Stimulated activated CD8-positive, alpha-beta memory T cell treated with anti-CD3 and anti-CD28 coated beads, Interleukin-15, amount 100 ng/mL, for 1 hour (primary cell): ENCODE measurements around the gene PYROXD2.
"Not testable (repeated sequence)": the region's sequence is repeated elsewhere in the genome, so short reads cannot be mapped to it uniquely, and the experiment has no call there.

Experiments used
- DNase-seq: peaks from one replicate; pipeline ENCODE4 v3.0.0-alpha.2; 2020; ENCODE audit warnings: low read depth

PYROXD2 gene

DNA sequence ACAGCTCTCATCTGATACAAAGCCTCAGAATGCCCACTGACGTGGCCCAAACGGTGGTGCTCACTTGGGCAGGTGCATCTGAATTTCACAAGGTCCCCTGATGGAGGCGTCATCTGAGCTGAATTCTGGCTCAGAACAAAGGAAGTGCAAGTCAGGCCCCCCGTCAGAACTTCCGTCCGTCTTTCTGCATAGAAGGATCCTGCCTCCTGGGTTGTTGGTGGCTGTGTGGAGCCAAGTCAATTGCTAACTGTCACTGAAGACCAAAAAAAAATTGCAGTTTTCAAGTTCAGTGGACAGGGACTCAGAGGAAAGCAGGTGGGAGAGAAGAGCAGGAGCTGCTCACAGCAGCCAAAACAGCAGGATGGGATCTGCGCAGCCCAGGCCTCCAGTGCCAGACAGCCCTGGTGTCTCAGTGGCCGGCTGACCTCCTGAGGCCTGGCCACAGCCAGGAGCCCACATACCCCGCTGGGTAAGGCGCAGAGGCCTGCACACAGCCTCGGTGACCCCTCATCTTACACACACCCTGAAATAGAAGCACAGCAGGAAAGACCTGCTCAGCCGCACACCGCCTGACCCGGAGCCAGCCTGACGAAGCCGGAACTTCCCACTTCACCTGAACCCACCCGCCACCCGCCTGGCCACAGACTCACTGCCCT lies 49.4 kb downstream of the PYROXD2 start:
- no peak for DNase-seq

DNA sequence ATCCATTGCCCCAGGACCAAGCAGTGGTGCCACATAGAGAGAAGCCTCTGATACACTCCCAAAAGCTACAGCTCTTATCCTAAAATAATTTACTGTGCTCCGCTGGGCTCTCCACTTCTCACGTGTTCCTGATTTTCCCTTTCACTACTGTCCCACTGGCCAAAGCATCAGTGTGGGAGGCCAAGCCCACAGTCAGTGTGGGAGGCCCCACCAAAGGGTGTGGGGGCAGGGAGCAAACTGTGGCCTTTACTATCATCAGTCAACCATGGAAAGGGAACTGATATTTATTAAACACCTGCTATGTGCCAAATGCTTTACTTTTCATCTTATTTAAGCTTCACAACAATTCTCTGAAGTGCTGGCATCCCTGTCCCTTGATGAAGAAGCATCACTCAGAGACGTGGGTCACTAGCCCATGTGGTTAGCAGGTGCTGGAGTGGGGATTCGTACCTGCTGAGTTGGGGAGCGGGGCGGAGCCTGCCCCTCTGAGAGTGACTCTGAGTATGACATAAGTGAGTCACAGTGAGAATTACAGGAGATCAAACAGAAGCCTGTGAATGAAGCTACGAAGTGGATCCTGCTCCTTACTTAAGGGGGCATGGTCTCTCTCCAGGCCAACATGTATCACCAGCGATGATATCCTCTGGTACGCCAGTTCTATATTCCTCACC lies 50.4 kb downstream of the PYROXD2 start:
- no peak for DNase-seq

DNA sequence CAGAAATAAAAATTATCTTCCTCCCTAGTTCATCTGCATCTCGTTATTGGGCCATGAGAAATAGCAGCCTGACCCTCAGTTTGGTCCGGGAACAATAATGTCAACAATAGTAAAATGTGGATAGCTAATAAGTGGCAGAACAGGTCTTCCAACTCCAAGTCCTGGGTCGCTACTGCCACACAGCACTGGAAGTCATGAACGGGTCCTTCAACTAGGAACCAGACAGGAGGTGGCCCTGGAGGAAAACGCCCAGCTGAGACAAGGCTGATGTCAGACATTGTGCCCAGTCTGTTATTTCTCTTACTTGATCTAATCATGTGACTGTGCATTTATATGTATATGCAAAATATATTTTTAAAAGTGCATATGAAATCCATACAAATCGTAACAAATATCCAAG lies 51.8 kb downstream of the PYROXD2 start:
- no peak for DNase-seq

DNA sequence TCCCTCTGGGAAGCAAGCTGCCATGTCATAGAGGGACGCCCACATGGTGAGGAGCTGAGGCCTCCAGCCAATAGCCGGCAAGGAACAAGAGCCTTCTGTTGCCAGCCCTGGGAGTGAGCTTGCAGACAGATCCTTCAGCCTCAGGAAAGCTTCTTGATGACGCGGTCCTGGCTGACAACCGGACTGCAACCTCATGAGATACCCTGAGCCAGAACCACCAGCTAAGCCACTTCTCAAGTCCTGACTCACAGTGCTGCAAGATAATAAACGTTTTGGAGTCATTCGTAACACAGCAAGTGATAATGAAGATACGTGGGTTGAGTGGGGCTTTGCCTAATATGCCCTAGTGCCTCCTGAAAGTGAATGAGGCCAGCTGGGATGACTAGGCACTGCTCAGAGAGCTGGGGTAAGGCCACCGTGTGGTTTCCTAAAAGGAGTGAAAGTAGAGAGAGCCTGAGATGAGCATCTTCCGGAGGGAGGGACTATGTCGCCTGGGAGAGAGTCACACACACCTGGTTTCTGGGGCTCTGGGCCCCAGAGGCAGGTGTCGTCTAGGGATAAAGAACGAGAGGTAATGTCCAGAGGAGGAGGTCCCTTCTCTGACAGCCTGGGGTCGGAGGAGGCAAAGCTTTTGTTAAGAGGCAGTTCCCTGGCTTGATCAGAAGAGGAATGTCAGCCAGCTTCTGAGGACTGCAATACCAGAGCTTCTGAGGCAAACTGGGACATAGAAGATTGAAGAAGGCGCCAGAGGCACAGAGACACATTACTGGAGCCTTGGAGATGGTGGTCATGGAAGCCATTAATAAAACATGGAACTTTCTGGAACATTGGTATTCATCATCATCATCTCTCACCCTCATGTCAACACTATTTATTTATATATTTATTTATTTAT lies 53.6 kb downstream of the PYROXD2 start:
- no peak for DNase-seq

DNA sequence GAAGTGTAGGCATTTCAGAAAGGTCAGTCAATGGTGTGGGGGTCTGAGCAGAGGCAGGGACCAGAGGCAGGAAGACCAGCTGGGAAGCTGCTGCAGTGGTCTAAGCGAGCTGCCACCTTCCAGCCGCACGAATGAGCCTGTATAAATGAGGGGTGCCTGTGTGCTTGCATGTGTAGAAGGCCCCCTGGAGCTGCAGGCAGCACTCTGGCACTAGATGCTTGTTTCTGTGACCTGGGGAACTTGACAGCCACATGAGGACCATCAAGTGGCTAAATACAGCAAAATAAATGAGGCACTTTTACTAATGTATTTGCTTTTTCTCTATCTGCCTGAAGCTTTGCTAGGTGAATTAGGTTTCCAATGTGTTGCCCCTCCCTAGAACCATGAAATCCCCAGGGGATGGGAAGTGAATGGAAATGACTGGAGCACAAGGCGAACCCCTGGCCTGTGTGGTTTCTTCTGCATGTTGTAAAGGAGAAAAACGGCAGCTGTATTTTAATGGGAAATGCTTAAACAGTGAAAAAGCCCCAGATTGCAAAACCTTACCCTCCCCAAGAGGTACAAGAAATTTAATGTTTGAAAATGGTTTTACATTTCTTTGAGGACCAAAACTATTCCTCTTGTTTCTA lies 57.7 kb downstream of the PYROXD2 start:
- DNase-seq, result no peak

DNA sequence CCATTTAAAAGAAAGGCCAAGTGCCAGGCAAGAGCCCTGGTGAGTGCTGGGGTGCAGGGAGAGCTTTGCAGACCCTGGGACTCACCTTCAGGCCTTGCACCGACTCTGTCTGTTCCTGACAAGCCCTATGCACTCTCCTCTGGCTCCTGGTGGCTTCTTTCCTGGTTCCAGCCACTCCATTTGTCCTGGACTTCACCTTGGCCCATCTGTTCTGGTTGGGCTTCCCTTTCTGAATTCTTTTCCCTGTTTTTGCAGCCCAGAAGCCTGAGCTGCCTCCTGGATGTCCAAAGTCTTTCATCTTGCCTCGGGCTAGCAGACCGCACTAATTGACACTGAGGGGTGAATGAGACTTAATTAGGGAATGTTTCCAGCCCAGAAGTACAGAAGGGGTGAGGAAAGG lies 60.5 kb downstream of the PYROXD2 start:
- DNase-seq, result no peak

DNA sequence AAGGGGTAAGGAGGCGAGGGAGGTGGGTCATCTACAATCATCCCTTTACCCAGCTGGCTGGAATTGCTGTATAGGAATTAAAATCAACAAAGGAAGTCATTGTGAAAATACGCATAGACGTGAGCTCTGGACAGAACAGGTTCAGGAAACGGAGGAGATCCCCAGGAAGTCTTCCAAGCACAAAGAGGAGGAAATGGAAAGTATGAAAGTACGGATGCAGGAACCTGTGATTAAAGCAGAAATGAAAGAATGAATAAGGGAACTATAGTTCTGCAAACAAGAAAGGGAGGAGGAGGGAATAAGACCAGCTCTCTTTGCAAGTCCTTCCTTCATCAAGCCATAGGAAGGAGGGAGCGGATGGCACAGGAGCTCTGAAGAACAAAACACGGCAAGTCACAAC lies 61.8 kb downstream of the PYROXD2 start:
- no peak for DNase-seq

DNA sequence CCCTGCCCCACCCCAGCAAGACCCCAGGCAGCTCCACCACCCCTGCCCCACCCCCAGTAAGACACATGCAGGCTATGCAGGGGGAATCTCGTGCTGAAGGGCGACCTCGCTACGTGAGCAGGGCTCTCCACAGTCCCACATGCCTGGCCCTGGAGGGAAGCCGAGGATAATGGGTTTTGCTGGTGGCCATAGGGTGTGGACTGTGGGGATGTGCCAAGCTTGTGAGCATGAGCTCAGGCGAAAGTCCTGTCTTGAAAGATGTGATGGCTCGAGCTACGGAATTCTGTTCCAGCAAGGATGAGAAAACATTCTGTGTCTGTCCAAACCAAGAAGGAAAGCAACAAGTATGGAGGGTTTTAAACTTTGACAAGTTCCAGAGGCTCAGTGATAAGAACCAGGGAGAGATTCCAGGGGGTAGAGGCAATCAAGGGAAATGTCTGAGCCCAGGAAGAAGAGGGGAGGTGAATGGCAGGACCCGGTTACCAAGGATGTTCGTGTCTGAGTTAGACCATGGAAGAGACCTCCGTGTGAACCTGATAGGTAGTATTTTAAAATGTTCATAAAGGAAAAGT lies 63.1 kb downstream of the PYROXD2 start:
- DNase-seq, result no peak

DNA sequence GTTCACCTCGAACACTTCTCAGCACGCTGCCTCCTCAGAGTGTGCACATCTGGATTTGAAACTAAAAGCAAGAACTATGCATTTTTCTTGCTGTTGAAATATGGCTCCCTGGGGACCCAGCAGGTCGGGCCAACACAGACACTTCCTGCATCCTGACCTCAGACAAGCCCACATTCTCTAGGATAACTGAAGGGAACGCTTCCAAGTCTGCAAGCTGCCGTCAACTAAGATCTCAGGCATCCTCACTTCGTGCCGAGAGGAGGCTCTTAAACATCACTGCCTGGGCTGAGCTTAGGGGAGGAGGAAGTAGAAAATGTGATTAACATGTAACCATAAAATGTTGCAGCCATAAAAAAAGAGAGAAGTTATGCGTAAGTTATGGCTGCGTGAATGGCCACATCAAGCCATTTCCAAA lies 65.5 kb downstream of the PYROXD2 start:
- no peak for DNase-seq

DNA sequence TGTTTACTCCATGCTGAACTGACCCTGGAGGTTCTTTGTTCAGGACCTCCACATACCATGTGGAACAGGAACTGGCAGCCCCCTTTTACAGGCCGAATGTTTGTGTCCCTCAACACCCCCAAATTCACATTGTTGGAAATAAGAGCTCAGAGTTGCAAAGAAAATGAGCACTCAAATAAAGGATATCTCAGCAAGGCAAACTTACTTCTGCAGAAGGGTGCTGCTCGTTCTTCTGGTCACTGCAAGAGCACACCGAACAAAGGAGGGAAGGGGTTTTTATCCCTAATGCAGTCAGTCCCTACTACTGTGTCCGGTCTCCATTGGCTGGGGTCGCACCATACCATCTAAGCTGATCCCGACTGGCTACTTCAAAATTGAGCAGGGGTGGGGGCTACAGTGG lies 68.1 kb downstream of the PYROXD2 start:
- no peak for DNase-seq

DNA sequence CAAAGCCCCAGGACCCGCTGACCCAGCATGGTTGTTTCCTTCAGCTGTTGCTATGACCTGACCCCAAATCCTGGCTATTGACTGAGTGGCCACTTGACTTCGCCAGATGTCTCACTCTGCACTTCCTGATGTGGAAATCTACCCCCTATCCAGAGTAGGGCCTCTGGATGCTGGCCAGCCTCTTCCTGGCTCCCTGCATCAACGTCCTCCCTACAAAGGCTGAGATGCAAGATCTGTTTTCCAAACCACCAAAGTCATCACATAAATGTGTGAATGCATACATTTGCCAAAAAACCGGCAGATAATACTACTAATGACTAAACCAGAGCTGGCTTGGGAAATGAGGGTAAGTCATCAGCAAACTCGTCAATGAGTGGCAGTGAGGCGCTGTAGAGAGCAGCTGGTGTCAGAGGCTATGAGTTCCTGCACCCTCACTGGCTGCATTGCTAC lies 70.4 kb downstream of the PYROXD2 start:
- DNase-seq, result no peak

DNA sequence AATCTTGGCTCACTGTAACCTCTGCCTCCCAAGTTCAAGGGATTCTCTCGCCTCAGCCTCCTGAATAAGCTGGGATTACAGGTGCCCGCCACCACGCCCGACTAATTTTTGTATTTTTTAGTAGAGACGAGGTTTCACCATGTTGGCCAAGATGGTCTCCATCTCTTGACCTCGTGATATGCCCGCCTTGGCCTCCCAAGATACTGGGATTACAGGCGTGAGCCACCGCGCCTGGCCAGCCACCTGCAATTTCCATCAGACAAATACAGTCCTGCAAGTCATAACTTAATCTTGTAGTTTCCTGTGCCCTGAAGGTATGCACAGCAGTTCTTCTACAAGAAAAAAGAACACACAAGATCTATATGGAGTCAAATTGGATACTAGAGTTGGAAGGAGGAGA lies 73.3 kb downstream of the PYROXD2 start:
- not testable (repeated sequence) for DNase-seq

DNA sequence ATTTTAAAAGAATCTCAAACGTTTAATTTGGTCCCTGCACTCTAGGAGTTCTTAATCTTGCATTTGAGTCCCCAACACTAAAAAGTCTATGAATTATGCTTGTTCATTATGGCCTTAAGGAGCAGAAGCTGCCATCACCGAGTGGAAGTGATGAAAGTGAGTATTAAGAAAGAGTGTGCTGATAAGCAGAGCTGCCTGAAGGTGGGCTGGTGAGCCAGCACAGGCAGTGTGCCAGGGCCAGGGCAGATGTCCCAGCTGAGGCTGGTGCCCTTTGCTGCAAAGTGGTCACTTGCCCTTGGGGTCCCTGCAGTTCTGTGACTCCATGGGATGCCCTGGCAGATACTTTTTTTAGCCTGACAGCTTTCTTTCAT lies 74.1 kb downstream of the PYROXD2 start:
- DNase-seq, result no peak

DNA sequence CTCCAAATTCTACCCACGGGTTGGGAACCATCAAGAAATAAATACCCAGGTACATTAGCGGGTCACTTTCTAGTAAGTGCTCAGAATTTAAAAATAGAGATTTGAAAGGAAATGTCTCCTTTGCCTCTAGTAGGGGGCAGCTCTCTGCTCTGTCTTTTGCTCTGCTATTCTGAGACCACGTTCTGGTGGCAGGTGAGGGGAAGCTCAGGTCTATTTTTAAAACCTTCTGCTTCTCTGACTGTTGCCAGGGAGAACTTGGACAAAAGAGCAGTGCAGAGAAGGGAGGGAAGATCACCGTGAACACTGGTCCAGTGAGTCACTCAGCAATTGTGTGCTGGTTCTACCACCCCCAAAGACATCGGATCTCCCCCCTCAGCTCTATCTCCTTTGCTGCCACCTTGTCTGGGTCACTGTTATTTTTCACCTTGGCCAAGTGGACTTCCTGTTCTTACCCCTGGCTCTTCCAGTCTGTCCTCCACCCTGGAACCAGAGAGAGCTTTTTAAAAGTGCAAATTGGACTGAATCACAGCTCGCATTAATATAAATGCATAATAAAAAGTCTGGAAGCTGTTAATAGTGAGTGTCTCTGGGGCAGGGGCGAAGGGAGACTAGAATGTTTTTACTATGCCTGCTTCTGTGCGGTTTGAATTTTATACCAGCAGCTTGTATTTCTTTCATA lies 74.6 kb downstream of the PYROXD2 start:
- no peak for DNase-seq

DNA sequence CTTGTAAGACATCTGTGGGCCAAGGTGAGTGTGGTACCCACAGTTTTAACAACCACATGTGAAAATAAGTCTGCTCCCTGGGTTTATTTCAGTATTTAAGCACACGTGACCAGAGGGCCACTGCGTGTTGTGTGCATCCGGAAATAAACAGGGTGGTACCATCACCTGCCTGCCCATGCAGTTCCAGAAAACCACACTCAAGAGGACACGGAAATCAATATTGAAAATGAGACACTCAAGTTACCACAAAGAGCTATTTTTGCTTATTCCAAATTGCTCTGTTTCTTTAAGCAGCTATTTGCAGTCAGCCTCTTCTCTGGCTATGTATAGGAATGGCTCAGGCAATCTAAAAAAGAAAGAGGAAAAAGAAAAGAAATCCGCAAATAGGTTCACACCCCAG lies 75.2 kb downstream of the PYROXD2 start:
- no peak for DNase-seq

DNA sequence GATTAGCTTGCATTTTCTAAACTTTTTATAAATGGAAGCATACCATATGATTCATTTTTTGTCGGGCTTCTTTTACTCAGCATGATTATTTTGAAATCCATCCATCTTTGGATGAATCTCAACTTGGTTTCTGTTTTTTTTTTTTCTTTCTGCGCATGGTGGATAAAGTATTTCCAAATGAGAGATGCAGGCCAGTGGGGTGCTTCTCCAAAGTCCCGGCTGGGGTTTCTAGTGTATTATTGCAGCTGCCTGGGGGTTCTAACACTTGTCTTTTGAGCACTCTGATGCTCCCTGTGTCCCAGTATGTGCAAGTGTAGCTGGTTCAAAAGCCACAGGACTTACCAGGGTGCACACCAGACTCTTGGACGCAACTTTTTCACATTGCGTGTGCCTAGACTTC lies 76.1 kb downstream of the PYROXD2 start:
- no peak for DNase-seq

DNA sequence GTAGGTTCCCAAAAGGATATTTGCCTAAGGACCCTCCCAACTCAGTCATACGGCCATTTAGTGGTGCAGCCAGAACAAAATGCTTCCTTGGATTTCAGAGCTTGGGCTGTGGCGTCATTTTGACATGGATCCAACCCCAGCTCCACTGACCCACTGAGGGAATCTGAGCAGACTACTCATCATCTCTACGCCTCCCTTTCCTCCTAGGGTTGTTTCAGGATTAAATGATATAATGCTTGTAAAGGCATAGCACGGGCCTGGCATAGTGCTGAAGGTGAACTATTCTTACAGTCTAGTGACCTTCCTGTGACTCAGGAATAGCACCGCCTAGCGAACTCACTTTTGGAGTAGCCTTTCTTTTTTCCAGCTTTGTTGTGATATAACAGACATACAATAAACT lies 76.7 kb downstream of the PYROXD2 start:
- no peak for DNase-seq

DNA sequence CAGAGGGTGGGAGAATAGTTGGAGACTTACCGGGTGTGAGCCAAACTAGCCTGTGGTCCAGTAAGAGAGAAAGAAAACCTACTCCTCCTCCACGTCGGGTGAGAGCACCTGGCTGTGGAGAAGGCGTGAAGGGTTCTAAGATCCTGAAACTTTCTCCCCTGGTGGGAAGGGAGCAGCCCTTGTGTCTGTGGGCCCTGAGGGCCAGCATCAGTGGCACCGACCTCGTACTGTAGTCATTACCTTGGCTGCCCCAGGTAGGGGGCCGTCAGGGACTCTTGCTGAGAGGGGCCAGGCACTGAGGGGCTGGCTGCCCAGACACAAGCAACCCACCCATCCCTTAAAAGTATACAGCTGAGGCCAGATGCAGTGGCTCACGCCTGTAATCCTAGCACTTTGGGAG lies 77.5 kb downstream of the PYROXD2 start:
- no peak for DNase-seq
